ENCODE measurements around the gene SUSD4.
A peak's percentile ranks its signal among the peaks of the same experiment; 100 is the strongest.

The SUSD4 gene

DNA sequence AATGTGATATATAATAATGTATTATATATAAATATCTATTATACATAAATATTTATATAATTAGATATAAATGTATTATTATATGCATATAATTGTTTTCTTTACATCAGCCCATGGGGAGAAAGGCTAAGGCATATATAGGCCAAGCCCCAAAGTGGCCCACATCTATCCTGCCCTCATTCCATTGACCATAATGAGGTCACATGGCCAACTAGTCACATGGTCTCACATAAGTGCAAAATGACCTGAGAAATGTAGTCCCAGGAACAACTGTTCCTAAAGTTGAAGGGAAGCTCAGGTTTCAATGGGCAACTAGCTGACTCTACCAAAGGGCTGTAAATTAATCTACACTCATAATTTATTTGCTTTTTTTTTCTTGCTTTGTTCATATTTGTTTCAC is 14.8 kb upstream of the SUSD4 start:
- H3K9me3 ChIP-seq (ENCODE audit: severe bottlenecking) = no peaks in the 10 kb centered on the region
- TF ChIP-seq, protein P1, sequence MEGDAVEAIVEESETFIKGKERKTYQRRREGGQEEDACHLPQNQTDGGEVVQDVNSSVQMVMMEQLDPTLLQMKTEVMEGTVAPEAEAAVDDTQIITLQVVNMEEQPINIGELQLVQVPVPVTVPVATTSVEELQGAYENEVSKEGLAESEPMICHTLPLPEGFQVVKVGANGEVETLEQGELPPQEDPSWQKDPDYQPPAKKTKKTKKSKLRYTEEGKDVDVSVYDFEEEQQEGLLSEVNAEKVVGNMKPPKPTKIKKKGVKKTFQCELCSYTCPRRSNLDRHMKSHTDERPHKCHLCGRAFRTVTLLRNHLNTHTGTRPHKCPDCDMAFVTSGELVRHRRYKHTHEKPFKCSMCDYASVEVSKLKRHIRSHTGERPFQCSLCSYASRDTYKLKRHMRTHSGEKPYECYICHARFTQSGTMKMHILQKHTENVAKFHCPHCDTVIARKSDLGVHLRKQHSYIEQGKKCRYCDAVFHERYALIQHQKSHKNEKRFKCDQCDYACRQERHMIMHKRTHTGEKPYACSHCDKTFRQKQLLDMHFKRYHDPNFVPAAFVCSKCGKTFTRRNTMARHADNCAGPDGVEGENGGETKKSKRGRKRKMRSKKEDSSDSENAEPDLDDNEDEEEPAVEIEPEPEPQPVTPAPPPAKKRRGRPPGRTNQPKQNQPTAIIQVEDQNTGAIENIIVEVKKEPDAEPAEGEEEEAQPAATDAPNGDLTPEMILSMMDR (IDR thresholded peaks at IDR 0.05; ENCODE audit: poor library complexity, severe bottlenecking) = no peak
- H3K4me3 ChIP-seq (ENCODE audit: severe bottlenecking) = no peak overlapping the region
- no peaks in the 10 kb centered on the region for H3K36me3 ChIP-seq (ENCODE audit: low read depth)
- H3K27me3 ChIP-seq (ENCODE audit: insufficient read depth, poor library complexity, severe bottlenecking) = no peaks in the 10 kb centered on the region
- no peak overlapping the region for H3K27ac ChIP-seq (ENCODE audit: poor library complexity, severe bottlenecking)
- ATAC-seq (ENCODE audit: low read depth) (no peak), DNase-seq (ENCODE audit: low spot score) (no peak)
- H3K4me1 ChIP-seq (ENCODE audit: insufficient read depth, poor library complexity, severe bottlenecking) = no peaks in the 10 kb centered on the region

- Histone ChIP-seq H3K4me3 (ENCODE audit: severe bottlenecking) (no peak overlapping the region), H3K36me3 (ENCODE audit: low read depth) (no peaks in the 10 kb centered on the region), H3K27ac (ENCODE audit: poor library complexity, severe bottlenecking) (no peak overlapping the region), H3K27me3 (ENCODE audit: insufficient read depth, poor library complexity, severe bottlenecking) (no peaks in the 10 kb centered on the region), H3K4me1 (ENCODE audit: insufficient read depth, poor library complexity, severe bottlenecking) (no peaks in the 10 kb centered on the region), H3K9me3 (ENCODE audit: severe bottlenecking) (no peaks in the 10 kb centered on the region)
- TF ChIP-seq, protein P1 (IDR thresholded peaks at IDR 0.05; ENCODE audit: poor library complexity, severe bottlenecking) = no peak
- ATAC-seq (ENCODE audit: low read depth) (no peak), DNase-seq (ENCODE audit: low spot score) (no peak)
Observed at GRCh38 chr1:223374064-223374610, 10.2 kb upstream of the SUSD4 start.

GRCh38 chr1:223364685-223365382 is 858 bp upstream of the SUSD4 start:
- ATAC-seq (ENCODE audit: low read depth) = no peak
- peaks cover 13% of the 10 kb centered on the region for H3K27me3 ChIP-seq (ENCODE audit: insufficient read depth, poor library complexity, severe bottlenecking)
- H3K27ac ChIP-seq (ENCODE audit: poor library complexity, severe bottlenecking) = no peak overlapping the region
- TF ChIP-seq, protein P1 (IDR thresholded peaks at IDR 0.05; ENCODE audit: poor library complexity, severe bottlenecking) = no peak
- H3K4me1 ChIP-seq (ENCODE audit: insufficient read depth, poor library complexity, severe bottlenecking) = no peaks in the 10 kb centered on the region
- H3K4me3 ChIP-seq (ENCODE audit: severe bottlenecking) = peak overlapping the region; percentile 22
- DNase-seq (ENCODE audit: low spot score) = no peak
- H3K36me3 ChIP-seq (ENCODE audit: low read depth) = no peaks in the 10 kb centered on the region
- H3K9me3 ChIP-seq (ENCODE audit: severe bottlenecking) = no peaks in the 10 kb centered on the region

- TF ChIP-seq, protein P1 (IDR thresholded peaks at IDR 0.05; ENCODE audit: poor library complexity, severe bottlenecking) = no peak
- H3K9me3 ChIP-seq (ENCODE audit: severe bottlenecking) = no peaks in the 10 kb centered on the region
- H3K36me3 ChIP-seq (ENCODE audit: low read depth) = no peaks in the 10 kb centered on the region
- ATAC-seq (ENCODE audit: low read depth) (no peak), DNase-seq (ENCODE audit: low spot score) (no peak)
- H3K27me3 ChIP-seq (ENCODE audit: insufficient read depth, poor library complexity, severe bottlenecking) = peaks cover 13% of the 10 kb centered on the region
- H3K27ac ChIP-seq (ENCODE audit: poor library complexity, severe bottlenecking) = no peak overlapping the region
- no peaks in the 10 kb centered on the region for H3K4me1 ChIP-seq (ENCODE audit: insufficient read depth, poor library complexity, severe bottlenecking)
- H3K4me3 ChIP-seq (ENCODE audit: severe bottlenecking) = no peak overlapping the region
Observed at GRCh38 chr1:223363057-223363855, 720 bp downstream of the SUSD4 start.
